ENCODE measurements around the gene TMEM187. TPM values are rescaled to one million over a fixed set of nuclear protein-coding genes. Genes with fewer than 3 reads are reported as not detected.

Gene TMEM187
- total RNA-seq, 1 experiment from 2014 or later = 2.8 TPM

DNA sequence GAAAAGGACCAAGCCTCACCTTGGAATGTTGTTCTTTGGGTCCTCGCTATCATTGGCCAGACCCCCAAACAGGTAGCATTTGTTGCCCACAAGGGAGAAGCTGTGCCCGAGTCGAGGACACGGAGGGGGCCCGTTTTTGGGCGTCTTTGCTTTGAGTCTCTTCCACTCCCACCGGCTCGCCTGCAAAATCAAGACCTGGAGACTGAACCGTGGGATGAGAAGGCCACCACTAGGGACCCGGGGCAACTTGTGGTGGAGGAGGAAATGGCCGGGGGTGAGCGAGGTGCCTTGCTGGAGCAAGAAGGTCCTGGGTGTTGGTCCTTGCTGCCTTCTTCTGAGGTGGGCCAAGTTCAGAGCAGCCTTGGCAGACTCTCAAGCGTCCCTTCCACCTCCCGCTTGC lies 8.4 kb upstream of the TMEM187 start:
- Histone ChIP-seq H3K36me3 (ENCODE audit: insufficient read depth, low read length, poor library complexity, severe bottlenecking) (peaks cover 46% of the 10 kb centered on the region), H3K4me1 (ENCODE audit: insufficient read depth, low read length, poor library complexity, severe bottlenecking) (peaks cover 19% of the 10 kb centered on the region), H3K27ac (ENCODE audit: low read depth, low read length, poor library complexity, severe bottlenecking) (no peak overlapping the region), H3K9me3 (ENCODE audit: low read depth, low read length, poor library complexity, severe bottlenecking) (no peaks in the 10 kb centered on the region), H3K27me3 (replicated peaks; ENCODE audit: insufficient read depth, low read depth, low read length, poor library complexity) (no peaks in the 10 kb centered on the region), H3K4me3 (ENCODE audit: low read depth, low read length, poor library complexity, severe bottlenecking) (no peak overlapping the region)
- intact Hi-C loops (cut with micrococcal nuclease; ENCODE audit: unreplicated experiment) = no loop called here
- TF ChIP-seq EZH2 (IDR thresholded peaks at IDR 0.05; ENCODE audit: borderline replicate concordance, low read depth, low read length, poor library complexity, severe bottlenecking) = no peak
- TF ChIP-seq, protein P1, sequence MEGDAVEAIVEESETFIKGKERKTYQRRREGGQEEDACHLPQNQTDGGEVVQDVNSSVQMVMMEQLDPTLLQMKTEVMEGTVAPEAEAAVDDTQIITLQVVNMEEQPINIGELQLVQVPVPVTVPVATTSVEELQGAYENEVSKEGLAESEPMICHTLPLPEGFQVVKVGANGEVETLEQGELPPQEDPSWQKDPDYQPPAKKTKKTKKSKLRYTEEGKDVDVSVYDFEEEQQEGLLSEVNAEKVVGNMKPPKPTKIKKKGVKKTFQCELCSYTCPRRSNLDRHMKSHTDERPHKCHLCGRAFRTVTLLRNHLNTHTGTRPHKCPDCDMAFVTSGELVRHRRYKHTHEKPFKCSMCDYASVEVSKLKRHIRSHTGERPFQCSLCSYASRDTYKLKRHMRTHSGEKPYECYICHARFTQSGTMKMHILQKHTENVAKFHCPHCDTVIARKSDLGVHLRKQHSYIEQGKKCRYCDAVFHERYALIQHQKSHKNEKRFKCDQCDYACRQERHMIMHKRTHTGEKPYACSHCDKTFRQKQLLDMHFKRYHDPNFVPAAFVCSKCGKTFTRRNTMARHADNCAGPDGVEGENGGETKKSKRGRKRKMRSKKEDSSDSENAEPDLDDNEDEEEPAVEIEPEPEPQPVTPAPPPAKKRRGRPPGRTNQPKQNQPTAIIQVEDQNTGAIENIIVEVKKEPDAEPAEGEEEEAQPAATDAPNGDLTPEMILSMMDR (conservative IDR thresholded peaks at IDR 0.05; ENCODE audit: low read depth, low read length) = no peak
- no TSS peak for BruUV-seq (replicated peaks)
- POLR2A ChIA-PET (ENCODE audit: low non-redundant PET) = no interaction called here
- CTCF ChIA-PET = interaction anchor here (0.6 kb wide), 1 partner anchor 19 kb away, joined by 7 read pairs; no protein-coding TSS in a partner anchor
- DNase-seq (ENCODE audit: low spot score) = no peak

DNA sequence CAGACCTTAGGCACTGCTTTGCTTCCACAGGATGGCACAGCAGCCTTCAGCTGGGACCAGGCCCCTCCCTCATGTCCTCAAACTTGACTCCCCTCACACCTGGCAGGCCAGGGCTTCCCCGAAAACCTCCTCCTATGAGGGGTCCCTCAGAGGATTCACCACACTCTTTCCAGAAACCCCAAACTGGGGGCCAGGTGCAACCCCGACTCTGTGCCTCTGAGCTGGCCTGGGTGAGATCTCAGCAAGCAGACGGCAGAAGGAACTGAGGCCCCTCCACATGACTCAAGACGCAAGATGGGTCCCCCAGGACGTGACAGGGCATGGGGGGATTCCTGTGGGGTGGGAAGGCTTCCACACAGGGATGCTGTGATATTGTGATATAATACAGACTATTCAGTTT lies 7.1 kb upstream of the TMEM187 start:
- no peak for DNase-seq (ENCODE audit: low spot score)
- no peaks in the 10 kb centered on the region for H3K9me3 ChIP-seq (ENCODE audit: low read depth, low read length, poor library complexity, severe bottlenecking)
- intact Hi-C loops (cut with micrococcal nuclease; ENCODE audit: unreplicated experiment) = no loop called here
- TF ChIP-seq, protein P1 (conservative IDR thresholded peaks at IDR 0.05; ENCODE audit: low read depth, low read length) = no peak
- TF ChIP-seq EZH2 (IDR thresholded peaks at IDR 0.05; ENCODE audit: borderline replicate concordance, low read depth, low read length, poor library complexity, severe bottlenecking) = no peak
- no peak overlapping the region for H3K4me3 ChIP-seq (ENCODE audit: low read depth, low read length, poor library complexity, severe bottlenecking)
- H3K36me3 ChIP-seq (ENCODE audit: insufficient read depth, low read length, poor library complexity, severe bottlenecking) = peaks cover 33% of the 10 kb centered on the region
- POLR2A ChIA-PET (ENCODE audit: low non-redundant PET) = no interaction called here
- no TSS peak for BruUV-seq (replicated peaks)
- no peaks in the 10 kb centered on the region for H3K27me3 ChIP-seq (replicated peaks; ENCODE audit: insufficient read depth, low read depth, low read length, poor library complexity)
- CTCF ChIA-PET = no interaction called here
- peaks cover 19% of the 10 kb centered on the region for H3K4me1 ChIP-seq (ENCODE audit: insufficient read depth, low read length, poor library complexity, severe bottlenecking)
- H3K27ac ChIP-seq (ENCODE audit: low read depth, low read length, poor library complexity, severe bottlenecking) = no peak overlapping the region

DNA sequence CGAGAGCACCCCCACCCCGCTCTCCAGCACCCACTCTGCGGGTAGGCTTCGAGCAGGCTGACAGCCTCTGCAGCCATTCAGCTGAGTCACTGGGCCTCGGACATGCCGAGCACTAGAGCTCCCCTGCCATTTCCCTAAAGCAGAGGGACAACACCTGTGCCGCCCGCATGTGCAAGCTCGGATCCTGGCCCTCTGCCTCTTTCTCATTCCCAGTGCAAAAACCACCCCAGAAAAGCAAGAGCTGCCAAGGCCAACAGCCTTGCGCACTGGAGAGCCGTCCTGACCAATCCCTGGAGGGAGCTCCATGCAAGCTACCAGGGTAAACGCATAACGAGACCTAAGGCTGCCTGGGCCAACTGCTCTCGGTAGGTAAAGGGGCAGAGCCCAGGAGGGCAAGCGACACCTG lies 6.3 kb upstream of the TMEM187 start:
- no peaks in the 10 kb centered on the region for H3K27me3 ChIP-seq (replicated peaks; ENCODE audit: insufficient read depth, low read depth, low read length, poor library complexity)
- peaks cover 19% of the 10 kb centered on the region for H3K4me1 ChIP-seq (ENCODE audit: insufficient read depth, low read length, poor library complexity, severe bottlenecking)
- POLR2A ChIA-PET (ENCODE audit: low non-redundant PET) = interaction anchor here (0.6 to 1.2 kb wide), 2 partner anchors 16 to 279 kb away, joined by 6 to 8 read pairs; no protein-coding TSS in a partner anchor
- intact Hi-C loops (cut with micrococcal nuclease; ENCODE audit: unreplicated experiment) = no loop called here
- no peak overlapping the region for H3K4me3 ChIP-seq (ENCODE audit: low read depth, low read length, poor library complexity, severe bottlenecking)
- CTCF ChIA-PET = no interaction called here
- BruUV-seq (replicated peaks) = no TSS peak
- no peak for DNase-seq (ENCODE audit: low spot score)
- peaks cover 24% of the 10 kb centered on the region for H3K36me3 ChIP-seq (ENCODE audit: insufficient read depth, low read length, poor library complexity, severe bottlenecking)
- no peak for TF ChIP-seq EZH2 (IDR thresholded peaks at IDR 0.05; ENCODE audit: borderline replicate concordance, low read depth, low read length, poor library complexity, severe bottlenecking)
- TF ChIP-seq, protein P1 (conservative IDR thresholded peaks at IDR 0.05; ENCODE audit: low read depth, low read length) = no peak
- H3K9me3 ChIP-seq (ENCODE audit: low read depth, low read length, poor library complexity, severe bottlenecking) = no peaks in the 10 kb centered on the region
- peak overlapping the region; percentile 16 for H3K27ac ChIP-seq (ENCODE audit: low read depth, low read length, poor library complexity, severe bottlenecking)
